GM19099 (cell line): Measurements from ENCODE around the gene LAMA3.

Source experiments
- POLR2A ChIP-seq: IDR thresholded peaks from 3 replicates; pipeline ENCODE4 v1.6.1; 2011; ENCODE audit warnings: low read depth; ENCODE audit not compliant: insufficient read length; ENCODE audit errors: extremely low read depth

The LAMA3 gene

DNA sequence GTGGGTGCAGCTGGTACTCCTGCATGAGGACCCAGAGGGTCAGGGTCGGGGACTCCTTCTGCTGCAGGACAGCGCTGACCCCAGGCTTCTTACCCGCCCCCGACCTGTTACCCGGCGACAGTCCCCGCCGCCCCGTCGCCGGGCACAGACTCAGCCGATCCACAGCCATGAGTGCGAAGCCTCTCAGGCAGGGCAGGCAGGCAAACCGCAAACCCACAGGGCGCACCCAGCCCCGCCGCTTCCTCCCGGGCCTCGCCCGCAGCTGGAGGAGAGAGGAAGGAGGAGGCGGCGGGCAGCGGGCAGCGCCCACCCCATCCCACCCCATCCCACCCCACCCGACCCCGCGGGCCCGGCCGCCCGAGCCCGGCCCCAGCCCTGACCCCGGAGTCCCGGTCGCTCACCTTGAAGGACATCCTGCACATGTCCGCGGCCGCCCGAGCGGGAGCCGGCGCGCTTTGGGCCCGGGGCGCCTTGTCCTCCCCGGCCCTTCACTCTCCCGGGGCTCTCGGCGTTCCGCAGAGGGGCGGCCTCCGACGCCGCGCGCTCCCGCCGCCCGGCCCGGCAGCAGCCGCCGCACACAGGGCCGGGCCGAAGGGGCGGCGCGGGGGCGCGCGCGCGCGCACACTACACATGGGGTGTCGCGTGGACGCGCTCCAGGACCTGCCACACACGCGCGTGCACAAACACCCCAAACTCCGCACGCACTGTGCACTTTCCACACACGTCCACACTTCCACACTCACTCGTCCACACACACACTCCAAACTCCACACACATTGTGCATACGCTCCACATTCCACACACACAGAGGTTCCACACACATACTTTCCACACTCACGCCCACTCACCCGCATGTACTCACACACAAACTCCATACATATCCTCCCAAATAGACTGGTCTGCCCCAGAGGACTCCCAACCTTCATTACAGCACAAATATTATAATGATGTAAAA is 26.7 kb upstream of the LAMA3 start, which contains the start of gene ANKRD29:
ANKRD29 (minus strand) TSS at position 603 of the 955 bp plus-strand sequence; CDS start at position 422, 181 bp downstream.
- TF ChIP-seq POLR2A, result no peak

DNA sequence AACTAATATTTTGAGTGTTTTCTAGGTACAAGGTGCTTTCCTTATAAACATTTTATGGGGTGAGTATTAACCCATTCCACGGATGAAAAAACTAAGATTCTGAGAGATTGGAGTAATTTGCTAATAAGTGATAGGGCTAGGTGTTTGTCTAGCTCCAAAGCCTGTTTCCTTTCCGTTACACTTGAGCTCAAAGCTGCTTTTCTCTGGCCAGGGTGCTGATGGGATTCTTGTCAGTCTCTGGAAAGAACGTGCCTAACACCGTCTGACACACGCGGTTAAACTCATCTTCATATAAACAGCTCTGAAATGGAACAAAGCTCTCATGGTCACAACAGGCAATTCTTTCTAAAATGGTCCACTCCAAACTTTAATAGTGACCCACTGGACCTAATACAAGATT is 24.6 kb upstream of the LAMA3 start:
- no peak for TF ChIP-seq POLR2A

GRCh38 chr18:23667114-23667513 is 22.1 kb upstream of the LAMA3 start:
- no peak for TF ChIP-seq POLR2A

DNA sequence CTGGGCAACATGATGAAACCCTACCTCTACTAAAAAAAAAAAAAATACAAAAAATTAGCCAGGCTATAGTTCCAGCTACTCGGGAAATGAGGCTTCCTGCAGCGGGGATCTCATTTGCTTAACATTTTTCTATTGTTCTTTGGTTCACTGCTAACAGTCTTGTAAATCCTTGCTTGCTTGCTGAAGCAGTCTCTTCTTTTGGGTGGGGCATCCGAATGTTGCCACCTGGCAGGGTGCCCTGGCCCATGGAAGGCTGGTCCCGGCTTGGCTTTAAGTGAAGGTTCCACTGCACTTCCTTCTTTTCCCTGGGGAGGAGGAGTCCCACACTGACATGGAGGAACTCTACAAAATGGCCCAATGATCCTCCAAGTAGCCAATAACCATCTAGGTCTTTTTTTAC is 20.5 kb upstream of the LAMA3 start:
- TF ChIP-seq POLR2A, result no peak

DNA sequence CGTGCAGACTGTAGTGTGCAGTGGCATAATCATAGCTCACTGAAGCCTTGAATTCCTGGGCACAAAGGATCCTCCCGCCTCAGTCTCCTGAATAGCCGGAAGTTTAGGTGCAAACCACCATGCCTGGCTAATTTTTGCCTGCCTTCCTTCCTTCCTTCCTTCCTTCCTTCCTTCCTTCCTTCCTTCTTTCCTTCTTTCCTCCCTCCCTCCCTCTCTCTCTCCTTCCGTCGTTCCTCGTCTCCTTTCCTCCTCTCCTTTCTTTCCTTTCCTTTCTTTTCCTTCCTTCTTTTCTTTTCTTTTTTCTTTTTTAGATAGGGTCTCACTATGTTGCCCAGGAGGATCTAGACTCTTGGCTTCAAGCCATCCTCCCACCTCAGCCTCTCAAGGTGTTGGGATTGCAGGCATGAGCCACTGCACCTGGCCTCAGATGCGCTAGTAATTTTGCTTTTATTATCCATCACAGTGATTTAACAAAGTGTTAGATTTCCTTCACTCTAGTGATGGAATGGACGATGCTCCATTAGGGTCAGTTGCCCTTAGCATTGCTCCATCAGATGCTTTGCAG is 20.0 kb upstream of the LAMA3 start:
- TF ChIP-seq POLR2A, result no peak

GRCh38 chr18:23669804-23670405 is 19.3 kb upstream of the LAMA3 start:
- no peak for TF ChIP-seq POLR2A

DNA sequence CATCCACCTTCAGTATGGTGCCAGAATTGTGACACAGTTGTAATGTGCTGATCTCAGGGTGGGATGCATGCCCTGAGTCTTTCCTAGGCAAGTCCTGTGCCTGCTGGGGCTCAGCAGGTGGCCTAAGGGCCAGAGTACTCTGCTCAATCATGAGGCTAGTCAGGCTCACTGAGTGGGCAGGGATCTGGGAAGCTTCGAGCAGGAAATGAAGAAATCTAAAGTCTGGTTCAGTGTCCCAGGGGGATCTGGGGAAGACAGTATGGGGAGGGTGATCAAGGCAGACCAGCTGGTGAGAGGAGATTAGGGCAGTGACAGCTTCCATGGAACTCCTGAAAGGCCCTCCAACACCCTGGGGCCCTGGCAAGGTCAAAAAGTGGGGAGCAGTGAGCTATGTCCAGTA is 17.7 kb upstream of the LAMA3 start:
- TF ChIP-seq POLR2A, result no peak

DNA sequence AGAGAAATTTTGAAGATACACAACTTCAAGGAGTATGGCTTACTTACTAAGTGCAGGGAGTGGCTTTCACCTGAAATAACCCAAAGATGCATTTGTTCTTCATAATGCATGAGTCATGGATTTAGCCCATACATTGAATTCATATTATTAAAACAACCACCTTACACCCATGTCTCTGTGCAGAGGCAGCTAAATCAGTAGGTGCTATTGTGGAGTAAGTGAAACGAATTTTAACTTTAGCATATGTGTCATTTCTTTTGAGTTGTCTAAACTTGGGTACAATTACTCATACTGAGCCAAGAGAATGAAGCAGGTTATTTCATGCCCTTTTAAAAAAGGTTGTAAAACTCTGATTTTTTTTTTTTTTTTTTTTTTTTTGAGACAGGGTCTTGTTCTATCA is 15.5 kb upstream of the LAMA3 start:
- no peak for TF ChIP-seq POLR2A

- TF ChIP-seq POLR2A, result no peak
These were observed 14.0 kb upstream of the LAMA3 start for GRCh38 chr18:23675236-23675635.

- TF ChIP-seq POLR2A, result no peak
These were observed 13.4 kb upstream of the LAMA3 start for GRCh38 chr18:23675896-23676295.

- no peak for TF ChIP-seq POLR2A
These were observed 7.2 kb upstream of the LAMA3 start for GRCh38 chr18:23682045-23682444.

- no peak for TF ChIP-seq POLR2A
These were observed 6.8 kb upstream of the LAMA3 start for GRCh38 chr18:23682472-23682871.

GRCh38 chr18:23683155-23683554 is 6.1 kb upstream of the LAMA3 start:
- TF ChIP-seq POLR2A, result no peak

DNA sequence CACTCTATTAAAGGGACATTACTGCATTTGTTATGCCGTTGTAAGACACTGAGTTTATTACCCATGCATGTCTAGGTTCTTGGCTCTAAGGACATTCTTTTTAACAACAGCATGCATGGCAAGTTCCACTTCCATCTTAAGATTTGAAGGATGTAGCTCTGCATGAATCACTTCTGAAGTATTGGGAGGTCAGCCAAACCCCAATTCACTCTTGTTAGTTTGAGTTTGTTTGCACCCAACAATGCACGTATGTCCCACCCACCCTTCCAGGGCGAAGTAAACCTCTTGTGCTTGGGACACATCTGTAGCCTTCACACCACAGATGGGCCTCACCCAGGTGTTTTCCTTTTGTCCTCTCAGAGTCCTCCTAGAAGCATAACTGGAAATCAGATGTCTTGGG is 5.6 kb upstream of the LAMA3 start:
- TF ChIP-seq POLR2A, result no peak

GRCh38 chr18:23684515-23685197 is 4.6 kb upstream of the LAMA3 start:
- TF ChIP-seq POLR2A, result no peak
